H9 (cell line): Measurements from ENCODE around the gene PPP1R14C. TPM values are rescaled to one million over a fixed set of nuclear protein-coding genes. Genes with fewer than 3 reads are reported as not detected.

Source experiments
- DNase-seq: peaks from one replicate; pipeline ENCODE4 v3.0.0-alpha.2; 2017
- H2AFZ ChIP-seq: one replicate; pipeline ENCODE4 v1.6.1; 2013; ENCODE audit warnings: mild to moderate bottlenecking, low read length, control low read depth, moderate library complexity
- H2AK5ac ChIP-seq: 2 replicates; pipeline ENCODE4 v1.6.1; 2013; ENCODE audit warnings: low read length, control low read depth, mixed read lengths; ENCODE audit not compliant: insufficient read length
- H2BK120ac ChIP-seq: one replicate; pipeline ENCODE4 v1.6.1; 2013; ENCODE audit warnings: low read depth, mild to moderate bottlenecking, low read length, control low read depth, inconsistent platforms; ENCODE audit not compliant: poor library complexity, severe bottlenecking
- H2BK12ac ChIP-seq: 2 replicates; pipeline ENCODE4 v1.6.1; 2013; ENCODE audit warnings: low read length, control low read depth, mixed read lengths, low read depth; ENCODE audit not compliant: insufficient read length
- H2BK15ac ChIP-seq: 2 replicates; pipeline ENCODE4 v1.6.1; 2013; ENCODE audit warnings: low read depth, low read length, control low read depth
- H2BK20ac ChIP-seq: one replicate; pipeline ENCODE4 v1.6.1; 2013; ENCODE audit warnings: low read depth, mild to moderate bottlenecking, low read length, control low read depth, inconsistent platforms; ENCODE audit not compliant: poor library complexity, severe bottlenecking
- H2BK5ac ChIP-seq: 2 replicates; pipeline ENCODE4 v1.6.1; 2013; ENCODE audit warnings: low read length, control low read depth, mixed read lengths; ENCODE audit not compliant: insufficient read length
- H3K14ac ChIP-seq: 2 replicates; pipeline ENCODE4 v1.6.1; 2013; ENCODE audit warnings: low read length, control low read depth; ENCODE audit not compliant: insufficient read depth
- H3K18ac ChIP-seq: 2 replicates; pipeline ENCODE4 v1.6.1; 2013; ENCODE audit warnings: low read depth, mild to moderate bottlenecking, mixed read lengths, low read length, control low read depth; ENCODE audit not compliant: insufficient read length
- H3K23ac ChIP-seq: 2 replicates; pipeline ENCODE4 v1.6.1; 2013; ENCODE audit warnings: low read length, control low read depth, mixed read lengths, low read depth; ENCODE audit not compliant: insufficient read length
- H3K23me2 ChIP-seq: 2 replicates; pipeline ENCODE4 v1.6.1; 2013; ENCODE audit warnings: low read depth, mild to moderate bottlenecking, mixed read lengths, low read length, control low read depth; ENCODE audit not compliant: insufficient read length, poor library complexity, severe bottlenecking
- H3K27ac ChIP-seq: 2 replicates; pipeline ENCODE4 v1.5.1; 2013; ENCODE audit warnings: low read length, control low read depth, mixed read lengths, low read depth; ENCODE audit not compliant: insufficient read length
- H3K27me3 ChIP-seq: 2 replicates; pipeline ENCODE4 v1.6.1; 2013; ENCODE audit warnings: low read length, control low read depth, inconsistent platforms; ENCODE audit not compliant: insufficient read depth
- H3K4ac ChIP-seq: 2 replicates; pipeline ENCODE4 v1.6.1; 2013; ENCODE audit warnings: low read depth, mild to moderate bottlenecking, control low read depth, inconsistent platforms, low read length, moderate library complexity
- H3K4me1 ChIP-seq: 2 replicates; pipeline ENCODE4 v1.6.1; 2013; ENCODE audit warnings: low read length, control low read depth, inconsistent platforms; ENCODE audit not compliant: insufficient read depth
- H3K4me2 ChIP-seq: 2 replicates; pipeline ENCODE4 v1.6.1; 2013; ENCODE audit warnings: low read length, control low read depth, mixed read lengths; ENCODE audit not compliant: insufficient read length, insufficient read depth
- H3K56ac ChIP-seq: 2 replicates; pipeline ENCODE4 v1.6.1; 2013; ENCODE audit warnings: low read depth, mild to moderate bottlenecking, mixed read lengths, low read length, control low read depth; ENCODE audit not compliant: insufficient read length
- H3K79me1 ChIP-seq: 2 replicates; pipeline ENCODE4 v1.6.1; 2013; ENCODE audit warnings: low read depth, mild to moderate bottlenecking, moderate library complexity, low read length, control low read depth, inconsistent platforms; ENCODE audit not compliant: insufficient read depth, poor library complexity, severe bottlenecking
- H3K79me2 ChIP-seq: 2 replicates; pipeline ENCODE4 v1.6.1; 2013; ENCODE audit warnings: low read length, control low read depth, inconsistent platforms; ENCODE audit not compliant: insufficient read depth
- H3K9ac ChIP-seq: 2 replicates; pipeline ENCODE4 v1.6.1; 2013; ENCODE audit warnings: low read length, control low read depth, mixed read lengths; ENCODE audit not compliant: insufficient read length; ENCODE audit errors: extremely low read depth
- H3K9me3 ChIP-seq: one replicate; pipeline ENCODE4 v1.6.1; 2013; ENCODE audit warnings: low read depth, low read length, inconsistent platforms; ENCODE audit not compliant: control insufficient read depth
- H3T11ph ChIP-seq: one replicate; pipeline ENCODE4 v1.6.1; 2013; ENCODE audit warnings: mild to moderate bottlenecking, low read length, control low read depth, inconsistent platforms
- H4K20me1 ChIP-seq: one replicate; pipeline ENCODE4 v1.6.1; 2013; ENCODE audit not compliant: control insufficient read depth, insufficient read length, insufficient read depth
- H4K5ac ChIP-seq: 2 replicates; pipeline ENCODE4 v1.6.1; 2013; ENCODE audit warnings: low read depth, mild to moderate bottlenecking, mixed read lengths, low read length, control low read depth; ENCODE audit not compliant: insufficient read length
- H4K8ac ChIP-seq: replicated peaks from 2 replicates; pipeline ENCODE4 v1.6.1; 2013; ENCODE audit warnings: low read length, control low read depth, mixed read lengths, low read depth; ENCODE audit not compliant: insufficient read length
- H4K91ac ChIP-seq: 2 replicates; pipeline ENCODE4 v1.6.1; 2013; ENCODE audit warnings: low read depth, mild to moderate bottlenecking, moderate library complexity, mixed read lengths, low read length, control low read depth; ENCODE audit not compliant: insufficient read length
- H3K27ac Mint-ChIP-seq, 3 experiments: 2 replicates in 2 of 3; 3 replicates in 1 of 3; pipeline ENCODE4 v1.8.0; 2020 to 2021; ENCODE audit warnings: mixed read lengths in 3 of 3, mild to moderate bottlenecking in 1 of 3, moderate library complexity in 1 of 3
- H3K27me3 Mint-ChIP-seq: 2 replicates; pipeline ENCODE4 v1.8.0; 2021; ENCODE audit warnings: low read depth, mild to moderate bottlenecking, moderate library complexity, mixed read lengths
- H3K36me3 Mint-ChIP-seq, 3 experiments: 2 replicates in 2 of 3; 3 replicates in 1 of 3; pipeline ENCODE4 v1.8.0; 2020 to 2021; ENCODE audit warnings: low read depth in 3 of 3, mixed read lengths in 3 of 3; ENCODE audit not compliant: insufficient read depth in 1 of 3
- H3K4me1 Mint-ChIP-seq, 2 experiments: 2 replicates each; pipeline ENCODE4 v1.8.0; 2020; ENCODE audit warnings: mixed read lengths in 2 of 2
- H3K4me3 Mint-ChIP-seq, 2 experiments: 2 replicates in 1 of 2; 3 replicates in 1 of 2; pipeline ENCODE4 v1.8.0; 2020 to 2021; ENCODE audit warnings: mild to moderate bottlenecking in 2 of 2, mixed read lengths in 2 of 2, moderate library complexity in 1 of 2
- H3K9me3 Mint-ChIP-seq, 2 experiments: 2 replicates in 1 of 2; 3 replicates in 1 of 2; pipeline ENCODE4 v1.8.0; 2020; ENCODE audit warnings: mild to moderate bottlenecking in 2 of 2, mixed read lengths in 2 of 2, moderate library complexity in 1 of 2
- WGBS: extraction: QIAGEN DNeasy Blood & Tissue Kit; methylation state at CpG from one replicate; pipeline ENCODE4 v1.1.7; 2013; ENCODE audit warnings: missing lambda C conversion rate, low lambda C conversion rate, mixed read lengths; ENCODE audit not compliant: insufficient read length; ENCODE audit errors: extremely low coverage; 5-methylcytosine and 5-hydroxymethylcytosine counted together
- total RNA-seq: library from RNA; stranded (reverse); gene quantifications from 2 replicates; pipeline ENCODE4 v1.2.1, GENCODE V29; 2021
- TF ChIP-seq, protein P1 (sequence below): fragments of 200-600 bp; sonication (generic); conservative IDR thresholded peaks from 3 replicates; pipeline ENCODE4 v1.8.0; 2021; ENCODE audit warnings: antibody characterized with exemption, mild to moderate bottlenecking

PPP1R14C gene
- total RNA-seq, 1 experiment from 2014 or later = 0.37 TPM

DNA sequence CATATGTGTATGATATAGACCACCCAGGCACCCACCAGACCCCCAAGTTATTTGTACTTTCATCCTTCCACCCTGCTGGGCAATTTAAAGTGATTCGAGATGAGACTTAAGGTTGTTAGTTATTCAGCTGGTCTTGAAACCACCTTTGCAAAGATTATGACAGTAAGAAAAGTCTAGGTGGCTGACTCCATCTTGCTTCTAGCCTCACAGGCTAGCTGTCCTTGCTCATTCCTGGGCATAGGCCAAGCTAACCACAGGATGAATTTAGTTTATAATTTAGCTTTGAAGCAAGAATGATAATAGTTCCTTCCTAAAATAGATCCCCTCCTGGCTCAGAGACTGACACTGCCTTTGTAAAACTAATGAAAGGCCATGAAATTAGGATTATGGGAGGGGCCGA, 154.0 kb downstream of the PPP1R14C start:
- no peak overlapping the region for H3K4ac ChIP-seq
- H3K18ac ChIP-seq = no peak overlapping the region
- no peak overlapping the region for H3K14ac ChIP-seq
- no peak overlapping the region for H4K5ac ChIP-seq
- peaks cover 13% of the 10 kb centered on the region for H3K9me3 ChIP-seq
- H2BK12ac ChIP-seq = no peak overlapping the region
- Mint-ChIP-seq H3K27ac (no peak overlapping the region), H3K9me3 (peaks cover 21 to 28% of the 10 kb centered on the region in 2 experiments), H3K27me3 (peaks cover 6% of the 10 kb centered on the region), H3K4me3 (no peak overlapping the region), H3K4me1 (no peaks in the 10 kb centered on the region), H3K36me3 (peaks cover 8 to 19% (median 8%) of the 10 kb centered on the region in 3 experiments)
- H2AFZ ChIP-seq = no peak overlapping the region
- H3K79me2 ChIP-seq = no peaks in the 10 kb centered on the region
- H3K4me2 ChIP-seq = no peak overlapping the region
- H3K27ac ChIP-seq = no peak overlapping the region
- H2BK5ac ChIP-seq = no peak overlapping the region
- H3K9ac ChIP-seq = no peak overlapping the region
- WGBS = no CpG with 5 or more reads among the region's 2 CpGs
- no peaks in the 10 kb centered on the region for H3K79me1 ChIP-seq
- TF ChIP-seq, protein P1, sequence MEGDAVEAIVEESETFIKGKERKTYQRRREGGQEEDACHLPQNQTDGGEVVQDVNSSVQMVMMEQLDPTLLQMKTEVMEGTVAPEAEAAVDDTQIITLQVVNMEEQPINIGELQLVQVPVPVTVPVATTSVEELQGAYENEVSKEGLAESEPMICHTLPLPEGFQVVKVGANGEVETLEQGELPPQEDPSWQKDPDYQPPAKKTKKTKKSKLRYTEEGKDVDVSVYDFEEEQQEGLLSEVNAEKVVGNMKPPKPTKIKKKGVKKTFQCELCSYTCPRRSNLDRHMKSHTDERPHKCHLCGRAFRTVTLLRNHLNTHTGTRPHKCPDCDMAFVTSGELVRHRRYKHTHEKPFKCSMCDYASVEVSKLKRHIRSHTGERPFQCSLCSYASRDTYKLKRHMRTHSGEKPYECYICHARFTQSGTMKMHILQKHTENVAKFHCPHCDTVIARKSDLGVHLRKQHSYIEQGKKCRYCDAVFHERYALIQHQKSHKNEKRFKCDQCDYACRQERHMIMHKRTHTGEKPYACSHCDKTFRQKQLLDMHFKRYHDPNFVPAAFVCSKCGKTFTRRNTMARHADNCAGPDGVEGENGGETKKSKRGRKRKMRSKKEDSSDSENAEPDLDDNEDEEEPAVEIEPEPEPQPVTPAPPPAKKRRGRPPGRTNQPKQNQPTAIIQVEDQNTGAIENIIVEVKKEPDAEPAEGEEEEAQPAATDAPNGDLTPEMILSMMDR = no peak
- H3K56ac ChIP-seq = no peak overlapping the region
- H3K23ac ChIP-seq = no peak overlapping the region
- H3K23me2 ChIP-seq = no peaks in the 10 kb centered on the region
- no peak overlapping the region for H2AK5ac ChIP-seq
- H2BK20ac ChIP-seq = no peak overlapping the region
- H4K8ac ChIP-seq = no peak overlapping the region
- no peak overlapping the region for H3T11ph ChIP-seq
- H2BK120ac ChIP-seq = no peak overlapping the region
- no peak overlapping the region for H2BK15ac ChIP-seq
- DNase-seq = no peak
- H4K20me1 ChIP-seq = no peaks in the 10 kb centered on the region
- H3K4me1 ChIP-seq = no peaks in the 10 kb centered on the region
- H3K27me3 ChIP-seq = no peaks in the 10 kb centered on the region
- no peak overlapping the region for H4K91ac ChIP-seq
